Activated CD8-positive, alpha-beta T cell treated with anti-CD3 and anti-CD28 coated beads for 36 hours (primary cell): ENCODE results near the gene SLC25A29. TPM values are rescaled to one million over a fixed set of nuclear protein-coding genes. Genes with fewer than 3 reads are reported as not detected.

Experiments
- ATAC-seq: fragments of 200-7000 bp; cut with Tn5 transposase; one replicate; pipeline ENCODE4 v1.10.0; 2021; ENCODE audit warnings: mild to moderate bottlenecking, moderate library complexity
- CTCF ChIA-PET: fragments of 350-600 bp; sonication (Branson Sonifier 250); formaldehyde crosslinking; loops from one replicate; lab custom pipeline; 2021; ENCODE audit warnings: antibody characterized with exemption; lab: Charles Lee
- POLR2A ChIA-PET: fragments of 350-600 bp; sonication (Branson Sonifier 250); formaldehyde crosslinking; loops from one replicate; lab custom pipeline; 2021; ENCODE audit warnings: antibody characterized with exemption; lab: Charles Lee
- DNase-seq: peaks from one replicate; pipeline ENCODE4 v3.0.0-alpha.2; 2020
- H3K27ac Mint-ChIP-seq: one replicate; pipeline ENCODE4 v1.8.0; 2021; ENCODE audit warnings: mild to moderate bottlenecking, mixed read lengths
- H3K27me3 Mint-ChIP-seq: one replicate; pipeline ENCODE4 v1.8.0; 2021; ENCODE audit warnings: mixed read lengths
- H3K36me3 Mint-ChIP-seq: one replicate; pipeline ENCODE4 v1.8.0; 2021; ENCODE audit warnings: low read depth, mixed read lengths
- H3K4me1 Mint-ChIP-seq: one replicate; pipeline ENCODE4 v1.8.0; 2021; ENCODE audit warnings: low read depth, mixed read lengths
- H3K4me3 Mint-ChIP-seq: one replicate; pipeline ENCODE4 v1.8.0; 2021; ENCODE audit warnings: mild to moderate bottlenecking, moderate library complexity, mixed read lengths
- H3K9me3 Mint-ChIP-seq: one replicate; pipeline ENCODE4 v1.8.0; 2021; ENCODE audit warnings: mixed read lengths
- intact Hi-C: fragments of 100-400 bp; cut with micrococcal nuclease; formaldehyde crosslinking; loops from one replicate; pipeline ENCODE4 v1.10.0; 2022
- total RNA-seq, 2 experiments: library from RNA; stranded (reverse); gene quantifications; one replicate each; pipeline ENCODE4 v1.2.3, GENCODE V29; 2021
- TF ChIP-seq, protein P1 (sequence below): fragments of 200-600 bp; IDR thresholded peaks from one replicate; pipeline ENCODE4 v1.8.0; 2022; ENCODE audit warnings: antibody characterized with exemption, mild to moderate bottlenecking

SLC25A29 gene
- total RNA-seq, 2 experiments from 2014 or later: 23.6 to 24.7 TPM

DNA sequence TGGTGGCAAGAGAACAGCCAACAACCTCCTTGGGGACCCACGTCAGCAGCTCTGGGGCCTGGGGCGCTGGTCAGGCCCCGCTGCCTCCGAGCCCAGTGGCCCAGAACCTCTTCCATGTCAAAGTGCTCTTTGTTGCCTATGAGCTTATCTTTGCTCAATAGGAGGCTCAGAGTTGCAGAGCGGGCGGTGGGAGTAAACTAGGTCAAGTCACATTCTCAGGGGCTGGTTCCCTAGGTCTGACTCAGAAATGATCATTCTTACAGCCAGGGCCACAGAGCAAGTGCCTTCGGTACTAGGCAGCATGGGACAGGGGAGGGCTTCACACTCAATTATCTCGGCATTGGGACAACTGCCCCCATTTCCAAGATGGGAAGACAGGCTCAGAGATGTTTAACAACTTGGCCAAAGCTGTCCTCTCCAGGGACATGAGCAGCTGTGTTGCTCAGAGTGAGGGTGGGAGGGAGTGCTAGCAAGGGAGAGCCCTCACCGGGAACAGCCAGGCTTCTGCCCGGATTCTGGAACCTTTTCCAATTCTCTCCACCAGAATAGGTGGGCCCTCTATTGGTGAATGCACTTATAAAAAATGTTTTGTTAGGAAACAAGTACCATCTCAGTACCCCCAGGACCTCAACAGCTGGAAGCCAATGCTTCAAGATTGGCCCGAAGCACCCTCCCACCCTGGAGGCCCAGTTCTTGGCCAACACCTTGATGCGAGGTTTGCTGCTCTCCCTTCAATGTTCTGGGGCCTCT, 11.9 kb downstream of the SLC25A29 start:
- POLR2A ChIA-PET: interaction anchor here (0.5 to 1.7 kb wide), 4 partner anchors 10 to 48 kb away, joined by 3 to 5 read pairs (median 3); no protein-coding TSS in a partner anchor

DNA sequence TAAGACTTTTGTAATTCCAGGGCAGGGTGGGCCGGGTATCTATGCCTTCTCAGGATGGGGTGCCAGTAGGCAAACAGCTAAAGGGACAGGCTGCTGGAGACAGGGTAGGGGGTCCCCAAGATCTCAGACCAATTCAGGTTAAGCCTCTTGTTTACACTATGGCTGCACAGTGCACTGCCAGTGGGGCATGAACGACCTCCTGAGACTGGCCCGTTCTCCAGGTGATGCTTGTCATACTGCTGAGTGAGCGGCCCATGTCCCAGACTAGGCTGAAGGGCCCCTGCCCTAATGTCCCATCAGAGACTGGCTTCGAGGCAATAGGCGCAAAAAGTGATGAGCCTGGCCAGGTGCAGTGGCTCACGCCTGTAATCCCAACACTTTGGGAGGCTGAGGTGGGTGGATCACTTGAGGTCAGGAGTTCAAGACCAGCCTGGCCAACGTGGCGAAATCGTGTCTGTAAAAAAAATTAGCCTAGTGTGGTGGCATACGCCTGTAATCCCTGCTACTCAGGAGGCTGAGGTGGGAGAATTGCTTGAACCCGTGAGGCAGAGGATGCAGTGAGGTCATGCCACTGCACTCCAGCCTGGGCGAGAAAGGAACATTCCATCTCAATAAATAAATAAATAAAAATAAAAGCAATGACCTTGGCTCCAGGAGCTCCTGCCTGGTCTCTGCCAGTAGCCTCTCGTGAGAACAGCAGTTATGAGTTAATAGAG, 12.6 kb downstream of the SLC25A29 start:
- intact Hi-C loops: no loop called here
- DNase-seq (no peak), ATAC-seq (no peak)
- no peaks in the 10 kb centered on the region for H3K9me3 Mint-ChIP-seq
- H3K36me3 Mint-ChIP-seq: no peaks in the 10 kb centered on the region
- ChIA-PET POLR2A (interaction anchor here (0.7 kb wide), 1 partner anchor 9 kb away, joined by 3 read pairs; no protein-coding TSS in a partner anchor), CTCF (interaction anchor here (1.7 to 2.2 kb wide), 2 partner anchors 7 to 9 kb away, joined by 8 to 13 read pairs; no protein-coding TSS in a partner anchor)
- H3K27ac Mint-ChIP-seq: no peak overlapping the region
- TF ChIP-seq, protein P1, sequence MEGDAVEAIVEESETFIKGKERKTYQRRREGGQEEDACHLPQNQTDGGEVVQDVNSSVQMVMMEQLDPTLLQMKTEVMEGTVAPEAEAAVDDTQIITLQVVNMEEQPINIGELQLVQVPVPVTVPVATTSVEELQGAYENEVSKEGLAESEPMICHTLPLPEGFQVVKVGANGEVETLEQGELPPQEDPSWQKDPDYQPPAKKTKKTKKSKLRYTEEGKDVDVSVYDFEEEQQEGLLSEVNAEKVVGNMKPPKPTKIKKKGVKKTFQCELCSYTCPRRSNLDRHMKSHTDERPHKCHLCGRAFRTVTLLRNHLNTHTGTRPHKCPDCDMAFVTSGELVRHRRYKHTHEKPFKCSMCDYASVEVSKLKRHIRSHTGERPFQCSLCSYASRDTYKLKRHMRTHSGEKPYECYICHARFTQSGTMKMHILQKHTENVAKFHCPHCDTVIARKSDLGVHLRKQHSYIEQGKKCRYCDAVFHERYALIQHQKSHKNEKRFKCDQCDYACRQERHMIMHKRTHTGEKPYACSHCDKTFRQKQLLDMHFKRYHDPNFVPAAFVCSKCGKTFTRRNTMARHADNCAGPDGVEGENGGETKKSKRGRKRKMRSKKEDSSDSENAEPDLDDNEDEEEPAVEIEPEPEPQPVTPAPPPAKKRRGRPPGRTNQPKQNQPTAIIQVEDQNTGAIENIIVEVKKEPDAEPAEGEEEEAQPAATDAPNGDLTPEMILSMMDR: no peak
- H3K4me1 Mint-ChIP-seq: peaks cover 7% of the 10 kb centered on the region
- H3K4me3 Mint-ChIP-seq: no peak overlapping the region
- H3K27me3 Mint-ChIP-seq: no peaks in the 10 kb centered on the region

More for the DNA sequence above, 11.9 kb downstream of the SLC25A29 start:
- CTCF ChIA-PET: interaction anchor here (0.7 to 2.2 kb wide), 4 partner anchors 8 to 90 kb away, joined by 3 to 13 read pairs (median 4); no protein-coding TSS in a partner anchor
- no peak overlapping the region for H3K27ac Mint-ChIP-seq
- no peak for DNase-seq
- no peak for ATAC-seq
- intact Hi-C loops: no loop called here
- no peaks in the 10 kb centered on the region for H3K36me3 Mint-ChIP-seq
- TF ChIP-seq, protein P1: no peak
- no peaks in the 10 kb centered on the region for H3K9me3 Mint-ChIP-seq
- H3K27me3 Mint-ChIP-seq: no peaks in the 10 kb centered on the region
- no peak overlapping the region for H3K4me3 Mint-ChIP-seq
- H3K4me1 Mint-ChIP-seq: peaks cover 7% of the 10 kb centered on the region

DNA sequence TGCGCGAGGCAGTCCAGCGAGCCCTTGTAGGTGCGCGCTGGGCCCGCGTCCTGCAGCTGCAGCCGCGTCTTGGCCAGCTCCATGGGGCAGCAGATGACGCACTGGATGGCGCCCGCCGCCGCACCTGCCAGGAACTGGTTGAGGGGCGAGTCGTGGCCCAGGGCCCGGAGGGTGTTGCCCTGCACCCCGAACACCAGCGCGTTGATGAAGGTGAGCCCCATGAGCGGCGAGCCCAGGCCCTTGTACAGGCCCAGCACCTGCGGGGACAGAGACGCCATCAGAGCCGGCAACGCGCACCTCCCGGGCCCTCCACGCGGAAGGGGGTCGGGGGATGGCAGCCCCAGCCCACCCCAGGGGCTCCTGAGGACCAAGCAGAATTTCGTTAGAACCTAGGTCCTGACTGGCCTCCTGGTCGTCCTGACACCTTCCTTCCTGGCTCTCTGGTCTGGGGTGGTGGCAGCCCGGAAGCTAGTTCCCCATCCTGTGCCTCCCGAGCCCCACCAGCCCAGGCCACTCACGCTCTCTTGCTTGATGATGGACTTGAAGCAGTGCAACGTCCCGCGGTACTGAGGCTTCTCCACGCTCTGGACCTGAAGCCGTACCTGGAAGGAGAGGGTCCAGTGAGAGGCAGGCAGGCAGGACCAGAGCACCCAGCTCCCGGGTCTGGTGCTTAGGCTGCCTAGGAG, 13.3 kb downstream of the SLC25A29 start:
- Mint-ChIP-seq H3K36me3 (no peaks in the 10 kb centered on the region), H3K9me3 (no peaks in the 10 kb centered on the region), H3K4me1 (peaks cover 1% of the 10 kb centered on the region), H3K4me3 (no peak overlapping the region), H3K27ac (no peak overlapping the region), H3K27me3 (no peaks in the 10 kb centered on the region)
- ATAC-seq (no peak), DNase-seq (no peak)
- TF ChIP-seq, protein P1: no peak
- ChIA-PET POLR2A (interaction anchor here (0.7 to 1.3 kb wide), 3 partner anchors 8 to 42 kb away, joined by 3 to 6 read pairs (median 3); no protein-coding TSS in a partner anchor), CTCF (interaction anchor here (1.7 kb wide), 1 partner anchor 10 kb away, joined by 8 read pairs; no protein-coding TSS in a partner anchor)
- intact Hi-C loops: no loop called here

DNA sequence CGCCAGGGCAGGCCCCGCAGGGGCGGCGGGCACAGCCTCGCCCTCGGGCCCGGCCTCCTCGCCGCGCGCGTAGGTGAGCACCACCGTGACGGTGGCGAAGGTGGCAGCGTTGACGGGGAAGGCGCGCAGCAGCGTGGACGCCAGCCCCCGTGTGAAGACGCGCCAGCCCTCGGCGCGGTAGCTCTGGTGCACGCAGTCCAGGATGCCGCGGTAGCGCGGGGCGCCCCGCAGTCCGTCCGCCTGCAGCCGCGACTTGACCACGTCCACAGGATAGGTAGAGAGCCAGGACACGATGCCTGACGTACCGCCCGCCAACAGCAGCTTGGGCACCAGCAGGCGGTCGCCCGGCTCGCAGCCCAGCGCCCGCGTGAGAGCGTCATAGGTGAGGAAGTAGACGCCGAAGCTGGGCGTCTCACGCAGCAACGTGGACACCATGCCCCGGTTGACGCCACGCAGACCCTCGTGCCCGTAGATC, 13.9 kb downstream of the SLC25A29 start:
- ChIA-PET POLR2A (interaction anchor here (1.2 to 1.3 kb wide), 2 partner anchors 13 to 41 kb away, joined by 3 to 6 read pairs; no protein-coding TSS in a partner anchor), CTCF (interaction anchor here (1.7 kb wide), 1 partner anchor 11 kb away, joined by 8 read pairs; no protein-coding TSS in a partner anchor)
- TF ChIP-seq, protein P1: no peak
- no peaks in the 10 kb centered on the region for H3K36me3 Mint-ChIP-seq
- no peak overlapping the region for H3K27ac Mint-ChIP-seq
- H3K4me3 Mint-ChIP-seq: no peak overlapping the region
- ATAC-seq: no peak
- H3K9me3 Mint-ChIP-seq: no peaks in the 10 kb centered on the region
- intact Hi-C loops: no loop called here
- no peaks in the 10 kb centered on the region for H3K4me1 Mint-ChIP-seq
- DNase-seq: no peak
- H3K27me3 Mint-ChIP-seq: no peaks in the 10 kb centered on the region
